SKM-1 treated with dmso at 0.1 percent for 144 hours (cell line): ENCODE results near the gene BRCC3.

ENCODE experiments used
- DNase-seq: peaks from one replicate; lab custom pipeline; 2025; ENCODE audit not compliant: unreplicated experiment; lab: John Stamatoyannopoulos, UW

BRCC3 gene

DNA sequence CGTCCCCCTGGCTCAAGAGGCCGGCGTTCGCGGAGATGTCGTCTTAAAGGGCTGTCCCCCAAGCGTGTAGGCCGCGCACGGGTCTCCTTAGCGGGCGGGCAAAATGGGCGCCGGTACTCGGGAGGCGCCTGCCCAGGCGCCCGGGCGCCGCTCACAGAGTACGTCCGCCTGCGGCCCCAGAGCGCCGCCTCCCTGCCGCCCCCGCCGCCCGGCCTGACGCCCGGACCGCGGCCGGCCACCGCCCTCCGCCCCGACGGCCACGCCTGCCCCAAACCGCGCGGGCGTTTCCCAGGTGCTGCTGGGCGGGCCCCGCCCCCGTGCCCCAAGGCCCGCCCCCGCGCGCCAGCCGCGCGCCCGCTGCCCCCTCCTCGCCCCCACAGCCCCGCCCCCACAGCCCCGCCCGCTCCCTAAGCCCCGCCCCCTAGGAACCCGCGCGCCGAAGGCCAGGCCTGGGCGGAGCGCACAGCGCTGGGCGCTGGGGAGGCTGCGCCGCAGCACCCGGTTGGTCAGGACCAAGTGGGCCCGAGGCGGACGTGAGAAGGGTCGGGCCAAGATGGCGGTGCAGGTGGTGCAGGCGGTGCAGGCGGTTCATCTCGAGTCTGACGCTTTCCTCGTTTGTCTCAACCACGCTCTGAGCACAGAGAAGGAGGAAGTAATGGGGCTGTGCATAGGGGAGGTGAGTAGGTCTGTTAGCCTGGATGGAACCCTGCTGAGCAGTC lies at the start of gene BRCC3, which contains the start of the genes CMC4 and MTCP1:
Gene BRCC3 (plus strand): TSS at position 534 of the 719 bp plus-strand sequence. CDS start 20 bp downstream, at position 554.
Gene CMC4 (minus strand): TSS at position 162 of the 719 bp plus-strand sequence. CDS start 7,113 bp downstream, outside the sequence.
Gene MTCP1 (minus strand): TSS at position 162 of the 719 bp plus-strand sequence. CDS start 5,126 bp downstream, outside the sequence.
- DNase-seq, result peak; percentile 62

DNA sequence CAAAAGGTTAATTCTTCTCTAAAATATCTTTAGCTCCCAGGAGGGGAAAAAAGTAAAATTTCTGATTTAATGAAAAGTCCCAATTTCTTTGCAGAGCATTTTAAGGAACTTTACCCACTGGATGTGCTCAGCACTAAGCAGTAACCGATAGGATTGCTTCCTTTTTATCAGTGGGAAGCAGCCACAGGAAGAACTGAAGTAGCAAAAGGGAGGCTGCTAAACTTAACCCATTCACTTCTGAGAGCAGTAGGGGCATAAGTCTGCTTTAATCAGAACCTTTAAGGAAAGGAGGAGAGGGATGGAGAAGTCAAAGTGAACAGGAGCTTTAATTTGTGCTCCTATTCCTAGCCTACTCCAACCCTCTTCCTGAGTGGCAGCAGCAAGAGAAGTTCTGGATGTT lies 48.7 kb upstream of the BRCC3 start, which contains the start of gene F8:
Gene F8 (minus strand): TSS at position 139 of the 400 bp plus-strand sequence. CDS start 171 bp downstream, outside the sequence.
- no peak for DNase-seq

DNA sequence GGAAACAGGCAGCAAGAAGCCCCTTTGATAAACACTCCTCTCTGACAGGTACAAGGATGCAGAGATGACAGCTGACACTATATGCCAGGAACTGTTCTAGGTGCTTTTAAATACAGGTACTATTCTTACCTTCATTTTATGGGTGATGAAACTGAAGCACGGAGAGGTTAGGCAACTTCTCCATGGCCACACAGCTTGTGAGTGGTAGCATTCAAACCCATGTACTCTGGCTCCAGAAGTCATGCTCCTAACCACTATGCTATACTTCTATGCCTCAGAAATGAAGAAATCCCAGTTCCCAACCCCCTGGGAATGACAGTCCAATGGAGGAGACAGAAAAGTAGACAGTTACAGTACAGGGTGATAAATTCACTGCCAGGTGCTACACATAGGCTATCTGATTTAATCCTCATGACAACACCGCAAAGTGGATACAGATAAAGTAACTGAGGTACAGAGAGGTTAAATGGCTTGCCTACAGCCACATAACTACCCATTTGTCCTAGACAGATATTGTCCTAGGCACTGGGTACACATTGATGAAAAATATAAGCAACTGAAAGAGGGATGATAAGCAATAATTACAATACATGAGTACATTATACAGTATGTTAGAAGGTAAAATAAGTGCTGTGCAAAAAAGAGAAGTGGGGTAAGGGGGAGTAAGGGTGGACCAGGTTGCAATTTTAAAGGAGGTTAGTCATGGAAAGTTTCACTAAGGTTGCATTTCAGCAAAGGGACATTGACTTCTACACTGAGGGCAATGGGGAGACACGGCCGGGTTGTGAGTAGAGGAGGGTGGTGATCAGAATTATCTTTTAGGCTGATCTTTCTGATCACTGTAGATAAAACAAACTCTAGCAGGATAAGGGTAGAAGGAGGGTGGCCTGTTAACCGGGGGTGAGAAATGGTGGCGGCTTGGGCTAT lies 47.1 kb upstream of the BRCC3 start:
- DNase-seq, result no peak

DNA sequence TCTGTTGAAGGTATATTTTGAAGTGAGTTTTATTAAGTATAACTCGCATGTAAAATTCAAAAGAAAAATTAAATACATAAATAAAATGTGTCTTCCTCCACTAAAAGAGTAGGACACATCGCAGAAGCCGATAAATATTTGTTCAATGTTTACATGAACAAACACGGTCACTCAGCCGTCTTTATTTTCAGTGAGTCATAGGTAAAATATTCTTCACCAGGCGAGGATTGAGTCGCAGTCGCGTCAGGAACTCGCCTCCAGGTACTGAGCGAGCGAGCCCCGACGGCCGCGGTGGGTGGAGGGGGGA lies 44.9 kb upstream of the BRCC3 start:
- no peak for DNase-seq

DNA sequence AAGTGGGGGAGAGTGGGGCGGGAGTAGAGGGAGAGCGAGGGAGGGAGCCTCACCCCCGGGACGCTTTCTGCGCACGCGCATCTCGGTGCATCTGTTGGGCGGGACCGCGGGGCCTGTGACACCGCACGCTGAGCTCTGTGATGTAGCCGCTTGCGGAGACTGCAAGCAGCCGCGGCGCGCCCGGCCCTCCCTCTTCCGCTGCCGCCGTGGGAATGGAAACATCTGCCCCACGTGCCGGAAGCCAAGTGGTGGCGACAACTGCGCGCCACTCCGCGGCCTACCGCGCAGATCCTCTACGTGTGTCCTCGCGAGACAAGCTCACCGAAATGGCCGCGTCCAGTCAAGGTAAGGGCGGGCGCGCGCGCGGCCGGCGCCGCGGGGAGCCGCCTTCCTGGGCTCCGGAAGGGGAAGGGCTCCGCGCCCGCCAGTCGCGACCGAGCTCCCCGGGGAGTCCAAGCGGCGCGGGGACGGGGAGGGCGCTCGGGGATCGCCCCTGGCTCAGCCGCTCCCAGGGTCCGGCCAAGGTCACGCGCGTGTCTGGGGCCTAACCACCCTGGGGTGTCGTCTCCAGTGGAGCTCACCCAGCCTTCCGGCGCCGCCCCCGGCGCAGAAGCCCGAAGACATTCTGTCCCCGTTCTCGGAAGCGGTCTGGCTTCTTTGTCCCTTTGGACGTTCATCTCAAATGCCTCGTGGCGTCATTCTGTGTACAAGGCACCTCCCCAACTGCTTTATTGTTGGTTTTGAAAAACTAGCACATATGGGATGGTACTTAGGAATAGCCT lies 44.4 kb upstream of the BRCC3 start, which contains the start of gene FUNDC2:
Gene FUNDC2 (plus strand): TSS at position 118 of the 782 bp plus-strand sequence. CDS start 95 bp downstream, at position 213.
- DNase-seq, result peak; percentile 78

DNA sequence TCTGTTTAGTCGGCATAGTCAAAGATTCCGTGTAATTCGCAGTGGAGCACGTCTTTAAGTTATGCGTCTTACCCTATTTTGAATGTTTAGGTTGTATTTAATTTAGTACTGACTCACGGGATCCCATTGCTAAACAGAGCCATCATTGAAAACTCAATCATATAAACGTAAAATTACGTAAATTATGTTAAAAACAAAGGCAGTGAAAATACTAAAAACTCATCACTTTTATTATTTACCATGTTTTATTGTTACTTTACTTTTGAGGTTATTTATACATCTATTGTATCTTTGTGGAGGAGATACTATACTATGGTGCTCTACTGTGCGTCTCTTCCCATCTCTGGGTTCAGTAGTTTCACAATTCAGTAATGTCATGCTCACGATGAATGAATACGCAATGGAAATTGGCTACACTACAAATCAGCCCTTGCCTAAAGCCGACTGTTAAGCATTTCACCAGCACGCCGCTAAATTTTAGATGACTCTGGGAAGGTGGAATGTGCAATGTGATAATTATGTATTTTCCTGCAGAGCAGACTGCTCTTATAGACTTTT lies 43.7 kb upstream of the BRCC3 start:
- peak; percentile 8 for DNase-seq

DNA sequence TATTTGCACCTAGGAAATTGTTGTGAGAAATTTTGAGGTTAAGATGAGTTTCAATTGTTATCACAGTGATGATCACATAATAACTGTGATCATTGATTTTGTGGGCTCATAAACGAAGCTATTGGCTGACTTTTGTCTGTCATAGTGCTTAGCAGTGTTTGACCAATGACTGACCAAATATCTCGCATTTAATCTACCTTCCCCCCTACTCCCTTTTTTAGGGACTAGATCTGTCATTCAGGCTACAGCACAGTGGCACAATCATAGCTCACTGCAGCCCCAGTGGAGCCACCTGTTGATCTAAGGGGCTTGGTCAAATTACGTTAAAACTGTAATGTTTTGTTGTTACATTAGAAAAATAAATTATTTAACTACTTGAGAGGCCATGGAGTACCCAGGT lies 43.2 kb upstream of the BRCC3 start:
- DNase-seq, result no peak

DNA sequence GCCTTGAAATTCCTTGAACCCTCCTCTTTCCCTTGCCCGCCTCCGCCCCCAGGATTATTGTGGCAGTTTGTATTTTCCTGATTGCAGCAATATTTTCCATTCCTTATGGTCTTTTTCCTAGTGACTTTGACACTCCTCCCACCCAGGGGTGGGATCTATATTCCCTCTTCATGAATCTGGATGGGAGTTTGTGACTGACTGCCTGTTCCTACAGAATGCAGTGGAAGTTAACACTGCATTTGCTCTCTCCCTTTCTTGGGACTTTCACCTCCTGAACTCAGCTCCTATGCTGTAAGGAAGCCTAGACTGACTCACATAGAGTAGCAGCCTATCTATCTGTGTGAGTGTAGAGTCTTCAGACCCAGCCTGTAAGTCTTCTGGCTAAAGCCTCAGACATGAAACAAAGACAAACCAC lies 42.4 kb upstream of the BRCC3 start:
- no peak for DNase-seq

DNA sequence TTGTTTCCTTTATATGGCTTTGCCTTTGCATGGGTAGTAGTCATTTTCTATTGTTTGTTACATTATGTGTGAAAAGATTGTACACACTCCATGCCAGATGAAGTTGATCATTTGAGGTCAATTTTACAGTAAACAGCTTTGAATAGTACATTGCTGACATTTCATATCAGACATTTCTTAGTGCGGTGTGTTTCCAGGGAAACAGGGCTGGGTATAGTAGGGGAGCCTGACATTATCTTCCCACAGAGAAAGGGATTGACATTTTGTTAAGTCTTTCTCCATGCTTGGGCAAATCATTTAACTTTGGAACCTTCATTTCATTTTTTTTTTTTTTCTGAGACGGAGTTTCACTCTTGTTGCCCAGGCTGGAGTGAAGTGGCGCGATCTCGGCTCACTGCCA lies 39.7 kb upstream of the BRCC3 start:
- no peak for DNase-seq

DNA sequence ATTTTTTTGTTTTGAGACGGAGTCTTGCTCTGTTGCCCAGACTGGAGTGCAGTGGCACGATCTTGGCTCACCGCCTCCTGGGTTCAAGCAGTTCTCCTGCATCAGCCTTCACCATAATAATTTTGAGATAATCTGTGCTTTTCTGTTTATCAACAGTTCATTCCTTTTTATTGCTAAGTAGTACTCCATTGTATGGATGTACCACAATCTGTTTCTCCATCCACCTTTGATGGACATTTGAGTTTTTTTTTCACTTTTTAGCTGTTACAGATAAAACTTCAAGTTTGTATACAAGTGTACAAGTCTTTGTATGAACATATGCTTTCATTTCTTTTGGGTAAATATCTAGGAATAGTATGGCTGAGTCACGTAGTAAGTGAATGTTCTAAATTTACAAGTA lies 35.6 kb upstream of the BRCC3 start:
- DNase-seq, result no peak

DNA sequence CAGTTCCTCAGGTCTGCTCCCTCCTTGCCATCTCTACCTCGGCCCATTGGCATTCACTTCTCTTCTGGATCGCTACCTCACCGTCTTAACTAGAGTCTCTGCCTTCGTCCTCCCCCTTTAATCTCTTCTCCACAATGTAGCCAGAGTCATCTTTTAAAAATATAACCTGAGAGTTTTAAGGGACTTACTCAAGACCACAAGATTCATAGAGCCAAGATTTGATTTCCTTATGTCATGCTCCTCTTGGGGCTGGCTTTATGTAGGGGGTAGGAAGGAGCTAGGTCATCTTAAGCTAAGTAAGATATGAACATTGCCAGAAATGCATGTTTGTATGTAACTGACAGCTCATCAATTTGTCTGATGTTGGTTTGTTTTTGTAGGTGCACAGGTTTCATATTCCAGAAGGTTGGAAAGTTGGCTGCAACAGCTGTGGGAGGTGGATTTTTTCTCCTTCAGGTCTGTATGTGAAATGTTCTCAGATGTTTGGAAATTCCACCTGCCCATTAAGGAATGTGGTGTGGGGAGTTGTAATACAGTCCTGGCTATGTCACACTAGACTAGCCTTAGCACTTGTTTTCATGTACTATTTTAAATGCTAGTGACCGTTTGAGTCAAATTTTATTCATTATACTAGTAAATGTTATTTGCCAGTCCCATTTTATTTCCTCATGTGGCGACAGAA lies 25.0 kb upstream of the BRCC3 start:
- DNase-seq, result no peak

DNA sequence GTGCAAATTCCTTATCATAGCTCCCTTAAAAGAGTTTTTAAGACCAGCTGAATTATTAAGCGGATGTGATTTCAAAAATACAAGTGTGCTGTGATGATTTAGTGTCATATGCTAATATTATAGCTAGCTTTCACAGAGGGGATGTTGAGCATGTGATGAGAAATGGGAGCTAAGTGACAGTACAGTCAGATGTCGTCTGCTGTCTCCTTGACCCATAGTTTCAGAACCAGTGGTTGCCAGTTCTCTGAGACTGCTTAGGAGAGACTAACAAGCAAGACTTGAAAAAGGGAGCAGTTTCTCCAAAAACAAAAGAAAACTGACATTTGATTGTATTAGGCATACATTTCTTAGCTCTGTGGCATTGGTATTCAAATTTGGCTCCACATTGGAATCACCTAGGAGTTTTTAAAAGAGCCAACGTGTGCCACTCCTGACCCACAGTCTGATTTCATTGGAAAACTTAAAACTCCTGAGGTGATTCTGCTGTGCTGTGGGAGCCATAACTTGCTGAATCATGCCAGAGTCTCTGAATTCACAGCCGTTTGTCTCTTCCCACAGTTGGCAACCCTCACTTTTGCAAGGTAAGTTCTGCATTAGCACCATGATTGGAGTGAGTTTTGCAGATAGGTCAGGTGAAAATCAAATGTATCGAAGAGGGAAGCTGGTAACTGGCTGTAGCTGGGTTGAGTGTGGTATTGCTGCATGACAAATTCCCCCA lies 24.3 kb upstream of the BRCC3 start:
- no peak for DNase-seq

DNA sequence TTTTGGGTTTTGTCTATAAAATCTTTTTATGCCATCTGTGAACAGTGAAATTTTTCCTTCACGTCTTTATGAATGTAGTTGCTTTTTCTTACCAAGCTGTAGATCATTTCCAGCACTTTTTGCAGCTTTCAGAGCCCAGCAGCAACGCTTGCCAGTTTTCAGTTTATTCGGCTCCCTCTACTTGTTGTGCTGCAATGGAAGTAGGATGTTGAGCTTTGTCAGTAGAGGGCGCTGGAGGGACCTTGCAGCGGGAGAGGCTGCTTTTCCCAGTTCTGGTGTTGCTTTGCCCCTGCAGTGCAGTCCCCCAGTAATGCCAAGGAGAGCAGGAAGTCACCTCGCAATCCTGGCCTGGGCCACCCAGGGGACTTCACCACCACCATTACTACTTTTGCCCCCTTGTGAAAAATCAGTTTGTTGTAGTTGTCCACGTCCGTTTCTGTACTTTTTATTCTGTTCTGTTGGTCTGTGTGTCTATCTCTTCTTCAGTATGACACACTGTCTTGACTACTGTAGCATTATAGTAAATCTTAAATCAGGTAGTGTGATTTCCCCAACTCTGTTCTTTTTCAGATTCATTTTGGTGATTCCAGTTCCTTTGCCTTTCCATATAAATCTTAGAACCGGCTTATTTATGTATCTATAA lies 22.2 kb upstream of the BRCC3 start:
- DNase-seq, result peak; percentile 38

DNA sequence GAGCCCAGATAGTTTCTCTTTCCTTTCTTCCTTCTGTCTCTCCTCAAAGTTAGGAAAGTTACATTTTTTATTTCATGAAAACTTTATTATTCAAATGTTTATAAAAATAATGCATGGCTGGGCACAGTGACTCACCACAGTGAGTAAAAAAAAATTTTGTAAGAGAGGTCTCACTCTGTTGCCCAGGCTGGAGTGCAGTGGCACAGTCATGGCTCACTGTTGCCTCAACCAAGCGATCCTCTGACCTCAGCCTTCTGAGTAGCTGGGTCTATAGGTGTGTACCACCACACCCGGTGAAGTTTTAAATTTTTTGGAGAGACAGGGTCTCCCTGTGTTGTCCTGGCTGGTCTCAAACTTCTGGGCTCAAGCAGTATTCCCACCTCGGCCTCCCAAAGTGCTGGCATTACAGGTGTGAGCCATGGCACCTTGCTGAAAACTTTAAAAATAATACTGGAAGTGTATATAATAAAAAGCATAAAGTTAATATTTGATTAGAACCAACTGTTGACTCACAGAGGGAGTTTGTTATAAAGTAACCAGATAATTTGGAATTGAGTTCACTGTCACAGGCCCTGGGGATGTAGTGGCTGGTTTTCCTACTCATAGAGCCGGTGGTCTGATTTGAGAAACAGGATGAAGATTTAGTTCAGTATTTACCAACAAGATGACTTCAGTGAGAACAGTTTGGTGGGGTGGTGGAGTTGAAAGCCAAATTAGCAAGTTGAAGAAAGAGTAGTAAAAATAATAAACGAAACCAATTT lies 18.4 kb upstream of the BRCC3 start:
- no peak for DNase-seq

DNA sequence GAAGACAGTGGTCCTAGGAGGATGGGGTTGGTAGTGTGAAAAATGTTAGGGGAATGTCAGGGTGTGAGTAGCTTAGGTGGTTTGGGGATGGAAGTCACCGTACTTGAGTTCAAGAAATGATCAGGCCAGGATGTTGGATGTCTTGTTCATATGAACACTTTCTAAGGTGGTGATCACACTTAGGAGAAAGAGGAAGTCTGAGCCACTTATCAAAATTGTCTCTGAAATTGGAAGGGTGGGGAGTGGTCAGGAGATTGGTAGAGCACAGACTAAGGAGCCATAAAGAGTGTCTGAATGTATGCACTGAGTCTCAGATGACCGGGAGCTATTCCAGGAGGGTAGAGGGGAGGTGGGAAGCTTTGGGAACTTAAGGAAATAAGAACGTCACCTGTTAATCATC lies 17.7 kb upstream of the BRCC3 start:
- DNase-seq, result no peak

DNA sequence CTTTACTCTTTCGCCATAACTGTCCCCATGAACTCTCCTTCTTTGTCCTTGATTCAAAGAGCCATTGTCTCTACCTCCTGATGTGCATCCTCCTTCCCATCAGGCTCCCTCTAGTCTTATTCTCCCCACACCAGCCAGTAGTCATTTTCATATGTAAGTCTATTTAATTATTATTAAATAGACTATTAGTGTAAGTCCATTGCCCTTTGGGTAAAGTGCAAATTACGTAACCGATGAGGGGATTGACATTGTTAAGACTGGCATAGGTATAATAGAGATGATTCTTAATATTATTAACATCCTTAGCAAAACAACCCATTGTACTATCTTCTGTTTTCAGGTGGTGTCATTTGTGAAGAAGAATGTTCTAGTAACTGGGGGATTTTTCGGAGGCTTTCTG lies 17.1 kb upstream of the BRCC3 start:
- DNase-seq, result no peak

DNA sequence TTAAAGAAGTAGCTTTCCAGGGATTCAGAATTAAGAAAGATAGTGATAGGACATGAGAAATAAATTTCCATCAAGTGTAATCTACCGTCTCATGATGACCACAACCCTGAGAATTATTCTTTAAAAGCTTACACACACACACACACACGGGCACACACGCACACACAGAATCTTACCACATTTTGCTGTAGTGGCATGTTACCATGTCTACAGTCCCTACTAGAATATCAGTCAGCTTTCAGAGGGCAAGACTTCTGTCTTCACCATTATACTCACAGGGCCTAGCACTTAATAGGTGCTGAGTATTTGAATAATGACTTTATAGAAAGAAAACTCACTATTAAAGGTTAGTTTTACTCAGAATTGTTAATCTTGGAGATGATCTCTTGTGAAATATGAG lies 15.8 kb upstream of the BRCC3 start:
- DNase-seq, result no peak

DNA sequence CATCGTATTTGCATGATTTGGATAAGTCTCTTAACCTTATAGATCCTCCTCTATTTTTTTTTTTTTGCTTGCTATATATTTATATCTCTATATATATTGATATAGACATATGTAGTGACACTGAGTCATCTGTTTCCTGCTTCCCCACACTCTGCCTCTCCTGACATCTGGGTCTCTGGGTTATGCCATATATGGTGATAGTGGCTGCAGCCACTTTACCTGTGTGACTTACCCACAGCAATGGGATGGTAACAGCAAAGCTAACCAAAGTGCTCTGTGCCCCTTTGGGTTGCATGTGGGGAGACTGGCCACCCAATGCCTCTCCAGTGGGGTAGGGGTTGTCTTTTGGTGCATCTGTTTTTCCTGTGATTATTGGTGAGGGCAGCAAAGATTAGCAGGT lies 14.8 kb upstream of the BRCC3 start:
- no peak for DNase-seq
